Adrenal gland (tissue), 5 donors: ENCODE results near the gene LPAR2.

Experiments
- CTCF ChIP-seq, 6 experiments: fragments of 450-650 bp in 4 of 6; fragments of 200-600 bp in 2 of 6; sonication (generic) in 1 of 6; IDR thresholded peaks; 1 replicate in 5 of 6; 2 replicates in 1 of 6; pipeline versions ENCODE4 v1.5.1 to v1.8.0; 2016 to 2021; ENCODE audit warnings: antibody characterized with exemption in 6 of 6, mild to moderate bottlenecking in 2 of 6, moderate library complexity in 1 of 6
- POLR2A ChIP-seq, 2 donors: fragments of 450-650 bp; IDR thresholded peaks; one replicate each; pipeline ENCODE4 v1.6.1; 2017; ENCODE audit warnings: antibody characterized with exemption in 2 of 2, mild to moderate bottlenecking in 2 of 2, moderate library complexity in 1 of 2
- donor health status: DM: no; HTN: no; CAD: no.

DNA sequence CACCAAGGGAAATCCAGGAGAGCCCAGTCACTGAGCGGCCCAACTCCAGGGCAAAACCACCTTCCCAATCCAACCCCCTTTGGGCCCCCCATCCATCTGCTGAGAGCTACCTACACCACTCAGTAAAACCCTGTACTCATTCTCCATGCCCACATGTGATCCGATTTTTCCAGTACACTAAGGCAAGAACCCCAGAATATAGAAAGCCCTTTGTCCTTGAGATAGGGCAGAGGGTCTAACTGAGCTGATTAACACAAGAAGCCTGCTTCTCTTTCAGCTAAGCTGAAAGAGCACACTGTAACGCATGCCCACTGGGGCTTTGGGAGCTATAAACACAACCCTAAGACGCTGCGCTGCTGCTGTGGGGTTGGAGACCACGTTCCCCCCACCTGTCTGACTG lies 45.5 kb downstream of the LPAR2 start:
- TF ChIP-seq CTCF (IDR thresholded peaks at IDR 0.05) (no peak), POLR2A (IDR thresholded peaks at IDR 0.05) (no peak)
